GM12878 (cell line): ENCODE measurements around the gene ETNK1. TPM values are rescaled to one million over a fixed set of nuclear protein-coding genes. Genes with fewer than 3 reads are reported as not detected.

Source experiments
- ATAC-seq: fragments of 200-7000 bp; cut with Tn5 transposase; 3 replicates; pipeline ENCODE4 v1.9.1; 2020; ENCODE audit warnings: mild to moderate bottlenecking, moderate library complexity
- BruUV-seq: library from RNA; stranded (reverse); fragments of 400-500 nt; replicated peaks from 2 replicates; lab custom pipeline; 2021; lab: Mats Ljungman, UMichigan
- CTCF ChIA-PET: fragments of 300-600 bp; sonication (Branson Sonifier 250); formaldehyde crosslinking; extraction: SDS; loops from one replicate; lab custom pipeline; 2021; ENCODE audit warnings: inconsistent platforms; lab: Yijun Ruan, JAX
- POLR2A ChIA-PET: fragments of 350-600 bp; formaldehyde crosslinking; extraction: SDS; loops from one replicate; lab custom pipeline; 2021; ENCODE audit warnings: inconsistent platforms; lab: Charles Lee
- RAD21 ChIA-PET: fragments of 300-600 bp; sonication (Branson Sonifier 250); formaldehyde crosslinking; loops from one replicate; lab custom pipeline; 2023; ENCODE audit warnings: antibody characterized with exemption; ENCODE audit not compliant: unreplicated experiment; lab: Charles Lee
- SMC1A ChIA-PET: fragments of 300-600 bp; sonication (Branson Sonifier 250); formaldehyde crosslinking; loops from one replicate; lab custom pipeline; 2023; ENCODE audit not compliant: unreplicated experiment, uncharacterized antibody; lab: Charles Lee
- DNase-seq: peaks from one replicate; pipeline ENCODE4 v3.0.0-alpha.2; 2011; ENCODE audit warnings: low read depth, low spot score
- FAIRE-seq: peaks from 3 replicates; lab custom pipeline; 2011; peaks lifted over from hg19 to GRCh38; lab: Jason Lieb, UNC
- H2AFZ ChIP-seq: 2 replicates; pipeline ENCODE4 v1.6.0; 2011; ENCODE audit warnings: low read depth, low read length, control low read depth; ENCODE audit not compliant: control insufficient read depth
- H3K27ac ChIP-seq: 2 replicates; pipeline ENCODE4 v1.5.1; 2011; ENCODE audit warnings: control low read depth; ENCODE audit not compliant: control insufficient read depth, insufficient read depth
- H3K27me3 ChIP-seq, 2 experiments: replicated peaks in 1 of 2; 2 replicates each; pipeline versions ENCODE4 v1.6.0 to v1.6.1; 2011; ENCODE audit warnings: low read length in 1 of 2; ENCODE audit not compliant: control insufficient read depth in 2 of 2, insufficient read depth in 2 of 2
- H3K36me3 ChIP-seq, 2 experiments: 2 replicates each; pipeline ENCODE4 v1.5.1; 2011; ENCODE audit warnings: low read length in 1 of 2; ENCODE audit not compliant: control insufficient read depth in 2 of 2, insufficient read depth in 2 of 2
- H3K4me1 ChIP-seq: 2 replicates; pipeline ENCODE4 v1.6.1; 2011; ENCODE audit warnings: mild to moderate bottlenecking, low read length, moderate library complexity, mixed read lengths; ENCODE audit not compliant: control insufficient read depth, insufficient read depth
- H3K4me2 ChIP-seq: 2 replicates; pipeline ENCODE4 v1.6.0; 2011; ENCODE audit warnings: control low read depth; ENCODE audit not compliant: control insufficient read depth, insufficient read depth
- H3K4me3 ChIP-seq: fragments of 200-600 bp; sonication (generic); 2 replicates; pipeline ENCODE4 v1.5.1; 2016
- H3K79me2 ChIP-seq: 2 replicates; pipeline ENCODE4 v1.6.0; 2011; ENCODE audit warnings: low read length; ENCODE audit not compliant: control insufficient read depth, insufficient read depth
- H3K9ac ChIP-seq: 2 replicates; pipeline ENCODE4 v1.8.0; 2011; ENCODE audit warnings: low read length, control low read depth, mixed read lengths; ENCODE audit not compliant: control insufficient read depth, insufficient read depth
- H3K9me3 ChIP-seq: replicated peaks from 3 replicates; pipeline ENCODE4 v1.5.1; 2011; ENCODE audit warnings: mild to moderate bottlenecking, low read length; ENCODE audit not compliant: control insufficient read depth, insufficient read depth
- H4K20me1 ChIP-seq: 2 replicates; pipeline ENCODE4 v1.6.0; 2011; ENCODE audit not compliant: control insufficient read depth, insufficient read depth
- ASH2L ChIP-seq: fragments of 300-600, 200-600 bp; sonication (generic); IDR thresholded peaks from 2 replicates; pipeline ENCODE4 v1.6.1; 2017; ENCODE audit warnings: low read depth, mild to moderate bottlenecking, borderline replicate concordance
- BMI1 ChIP-seq: fragments of 450-650 bp; IDR thresholded peaks from 2 replicates; pipeline ENCODE4 v1.6.1; 2016; ENCODE audit warnings: mild to moderate bottlenecking, moderate library complexity, borderline replicate concordance
- DPF2 ChIP-seq: fragments of 450-650 bp; IDR thresholded peaks from 2 replicates; pipeline ENCODE4 v1.6.1; 2017; ENCODE audit warnings: mild to moderate bottlenecking
- E4F1 ChIP-seq: fragments of 450-650 bp; IDR thresholded peaks from 2 replicates; pipeline ENCODE4 v1.6.1; 2018; ENCODE audit warnings: borderline replicate concordance, mild to moderate bottlenecking; ENCODE audit not compliant: partially characterized antibody
- EED ChIP-seq: sonication (generic); IDR thresholded peaks from 2 replicates; pipeline ENCODE4 v1.6.1; 2016; ENCODE audit warnings: antibody characterized with exemption, low read depth
- NR2C2 ChIP-seq: IDR thresholded peaks from 2 replicates; pipeline ENCODE4 v1.6.1; 2011; ENCODE audit warnings: borderline replicate concordance, low read depth; ENCODE audit not compliant: control insufficient read depth, insufficient read length
- RCOR1 ChIP-seq: conservative IDR thresholded peaks from 2 replicates; pipeline ENCODE4 v1.6.1; 2012; ENCODE audit warnings: low read depth, low read length, improper control_type of control experiment
- SPI1 ChIP-seq: IDR thresholded peaks from 2 replicates; pipeline ENCODE4 v1.6.1; 2011; ENCODE audit warnings: low read depth, mild to moderate bottlenecking, low read length, moderate library complexity, borderline replicate concordance; ENCODE audit not compliant: insufficient read depth
- SUZ12 ChIP-seq: fragments of 200-600 bp; sonication (generic); IDR thresholded peaks from one replicate; pipeline ENCODE4 v1.6.1; 2018; ENCODE audit warnings: antibody characterized with exemption, mild to moderate bottlenecking; ENCODE audit not compliant: unreplicated experiment
- TBL1XR1 ChIP-seq: IDR thresholded peaks from 2 replicates; pipeline ENCODE4 v1.6.1; 2012; ENCODE audit warnings: low read depth, low read length, improper control_type of control experiment
- ZNF217 ChIP-seq: fragments of 450-650 bp; IDR thresholded peaks from 2 replicates; pipeline ENCODE4 v1.6.1; 2017; ENCODE audit warnings: antibody characterized with exemption, mild to moderate bottlenecking
- ZSCAN29 ChIP-seq: fragments of 450-650 bp; IDR thresholded peaks from 2 replicates; pipeline ENCODE4 v1.6.1; 2017; ENCODE audit warnings: mild to moderate bottlenecking, moderate library complexity
- WGBS: methylation state at CpG from one replicate; pipeline ENCODE4 v1.1.6; 2016; ENCODE audit warnings: low lambda C conversion rate; ENCODE audit not compliant: insufficient replicate concordance, insufficient coverage; ENCODE audit errors: missing lambda C conversion rate; 5-methylcytosine and 5-hydroxymethylcytosine counted together
- in situ Hi-C: fragments of 300-500 bp; cut with MboI; formaldehyde crosslinking; loops from 9 replicates; pipeline ENCODE4 v1.14.3; 2018; ENCODE audit warnings: mixed read lengths
- intact Hi-C: fragments of 100-400 bp; cut with micrococcal nuclease; formaldehyde crosslinking; loops from one replicate; pipeline ENCODE4 v1.14.2; 2022; ENCODE audit not compliant: unreplicated experiment
- polyA plus RNA-seq, 11 experiments: library from polyadenylated mRNA; depleted of rRNA in 4 of 11; unstranded in 6 of 11; stranded (reverse) in 5 of 11; fragments of >200 nt; fragmentation: Nextera tagmentation in 4 of 11; fragmentation: Illumina TruSeq in 1 of 11; extraction: Ambion mirVana in 4 of 11; extraction: Trizol in 1 of 11; gene quantifications; 1 replicate in 1 of 11; 2 replicates in 10 of 11; pipeline versions ENCODE4 v1.2.1 to v1.2.3, GENCODE V29; 2011 to 2016; ENCODE audit warnings: inconsistent platforms in 2 of 11, missing spikeins in 2 of 11, low read depth in 1 of 11
- total RNA-seq, 4 experiments: library from RNA; depleted of rRNA in 3 of 4; stranded (reverse); fragments of >200 nt in 3 of 4; fragmentation: Illumina TruSeq in 1 of 4; extraction: Trizol in 1 of 4; gene quantifications; 2 replicates each; pipeline versions ENCODE4 v1.2.1 to v1.2.3, GENCODE V29; 2013 to 2021
- TF ChIP-seq, protein P1 (sequence below): fragments of 450-650 bp; IDR thresholded peaks from 2 replicates; pipeline ENCODE4 v1.6.1; 2017; ENCODE audit warnings: mild to moderate bottlenecking, low read depth, inconsistent platforms; ENCODE audit not compliant: poor library complexity, severe bottlenecking
- TF ChIP-seq, protein P2 (sequence below): fragments of 450-650 bp; formaldehyde crosslinking; IDR thresholded peaks from 2 replicates; pipeline ENCODE4 v1.4.0; 2022; ENCODE audit warnings: mild to moderate bottlenecking, moderate library complexity

The ETNK1 gene
- total and polyA plus RNA-seq, 10 of the 15 experiments (the other 5 are each of a cell fraction or from before 2014, with no cell fraction given) = 12.3 to 69.4 (median 34.2) TPM

DNA sequence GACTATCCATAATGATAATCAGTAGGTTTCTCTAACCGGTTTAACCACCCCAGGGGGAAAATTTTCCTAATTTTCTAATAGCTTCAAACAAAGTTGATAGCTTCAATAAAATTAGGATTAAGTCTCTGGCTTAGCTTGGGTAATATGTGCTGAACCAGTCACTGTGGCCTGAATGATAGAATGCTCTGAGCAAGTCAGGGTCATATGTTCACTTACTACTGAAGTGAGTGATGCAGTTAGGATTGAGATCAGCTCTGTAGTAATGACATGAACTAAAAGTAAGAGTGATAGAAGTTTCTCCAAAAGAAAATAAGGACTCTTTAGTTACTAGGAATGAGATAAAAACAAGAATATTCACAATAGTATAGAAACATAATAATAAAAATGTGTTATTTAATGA lies 32.6 kb downstream of the ETNK1 start:
- H3K9ac ChIP-seq = no peak overlapping the region
- intact Hi-C loops (no loop called here), in situ Hi-C loops (no loop called here)
- peaks cover 13% of the 10 kb centered on the region for H3K79me2 ChIP-seq
- 0 out of 3 replicates have a peak, but pooled peaks cover 2% of the 10 kb centered on the region for H3K9me3 ChIP-seq
- no peak overlapping the region for H2AFZ ChIP-seq
- H4K20me1 ChIP-seq = no peaks in the 10 kb centered on the region
- H3K36me3 ChIP-seq = peaks cover 0 to 2% of the 10 kb centered on the region in 2 experiments; a peak in 2 of 4 replicates
- H3K4me1 ChIP-seq = 0 out of 2 replicates have a peak, but pooled peaks cover 2% of the 10 kb centered on the region
- RAD21 ChIA-PET = no interaction called here
- SMC1A ChIA-PET = no interaction called here
- CTCF ChIA-PET = interaction anchor here (1.0 to 1.2 kb wide), 3 partner anchors 10 to 198 kb away, joined by 4 to 6 read pairs (median 4); no protein-coding TSS in a partner anchor
- 22% methylated on average over 1 of the region's 1 CpG for WGBS
- ATAC-seq = peak; percentile 57; the same call in 2 of the 3 replicates
- H3K4me3 ChIP-seq = no peak overlapping the region
- no TSS peak for BruUV-seq
- no peak for DNase-seq
- H3K27me3 ChIP-seq = no peaks in the 10 kb centered on the region
- H3K27ac ChIP-seq = no peak overlapping the region
- POLR2A ChIA-PET = interaction anchor here (0.7 kb wide), 1 partner anchor 401 kb away, joined by 3 read pairs; no protein-coding TSS in a partner anchor
- H3K4me2 ChIP-seq = no peak overlapping the region
- FAIRE-seq = no peak
- TF ChIP-seq BMI1 = no peak
- TF ChIP-seq DPF2 = no peak
- no peak for TF ChIP-seq RCOR1
- TF ChIP-seq TBL1XR1 = no peak
- TF ChIP-seq, protein P1, sequence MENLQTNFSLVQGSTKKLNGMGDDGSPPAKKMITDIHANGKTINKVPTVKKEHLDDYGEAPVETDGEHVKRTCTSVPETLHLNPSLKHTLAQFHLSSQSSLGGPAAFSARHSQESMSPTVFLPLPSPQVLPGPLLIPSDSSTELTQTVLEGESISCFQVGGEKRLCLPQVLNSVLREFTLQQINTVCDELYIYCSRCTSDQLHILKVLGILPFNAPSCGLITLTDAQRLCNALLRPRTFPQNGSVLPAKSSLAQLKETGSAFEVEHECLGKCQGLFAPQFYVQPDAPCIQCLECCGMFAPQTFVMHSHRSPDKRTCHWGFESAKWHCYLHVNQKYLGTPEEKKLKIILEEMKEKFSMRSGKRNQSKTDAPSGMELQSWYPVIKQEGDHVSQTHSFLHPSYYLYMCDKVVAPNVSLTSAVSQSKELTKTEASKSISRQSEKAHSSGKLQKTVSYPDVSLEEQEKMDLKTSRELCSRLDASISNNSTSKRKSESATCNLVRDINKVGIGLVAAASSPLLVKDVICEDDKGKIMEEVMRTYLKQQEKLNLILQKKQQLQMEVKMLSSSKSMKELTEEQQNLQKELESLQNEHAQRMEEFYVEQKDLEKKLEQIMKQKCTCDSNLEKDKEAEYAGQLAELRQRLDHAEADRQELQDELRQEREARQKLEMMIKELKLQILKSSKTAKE = no peak
- no peak for TF ChIP-seq ZNF217
- no peak for TF ChIP-seq ZSCAN29
- TF ChIP-seq SPI1 = no peak
- TF ChIP-seq E4F1 = no peak
- TF ChIP-seq, protein P2, sequence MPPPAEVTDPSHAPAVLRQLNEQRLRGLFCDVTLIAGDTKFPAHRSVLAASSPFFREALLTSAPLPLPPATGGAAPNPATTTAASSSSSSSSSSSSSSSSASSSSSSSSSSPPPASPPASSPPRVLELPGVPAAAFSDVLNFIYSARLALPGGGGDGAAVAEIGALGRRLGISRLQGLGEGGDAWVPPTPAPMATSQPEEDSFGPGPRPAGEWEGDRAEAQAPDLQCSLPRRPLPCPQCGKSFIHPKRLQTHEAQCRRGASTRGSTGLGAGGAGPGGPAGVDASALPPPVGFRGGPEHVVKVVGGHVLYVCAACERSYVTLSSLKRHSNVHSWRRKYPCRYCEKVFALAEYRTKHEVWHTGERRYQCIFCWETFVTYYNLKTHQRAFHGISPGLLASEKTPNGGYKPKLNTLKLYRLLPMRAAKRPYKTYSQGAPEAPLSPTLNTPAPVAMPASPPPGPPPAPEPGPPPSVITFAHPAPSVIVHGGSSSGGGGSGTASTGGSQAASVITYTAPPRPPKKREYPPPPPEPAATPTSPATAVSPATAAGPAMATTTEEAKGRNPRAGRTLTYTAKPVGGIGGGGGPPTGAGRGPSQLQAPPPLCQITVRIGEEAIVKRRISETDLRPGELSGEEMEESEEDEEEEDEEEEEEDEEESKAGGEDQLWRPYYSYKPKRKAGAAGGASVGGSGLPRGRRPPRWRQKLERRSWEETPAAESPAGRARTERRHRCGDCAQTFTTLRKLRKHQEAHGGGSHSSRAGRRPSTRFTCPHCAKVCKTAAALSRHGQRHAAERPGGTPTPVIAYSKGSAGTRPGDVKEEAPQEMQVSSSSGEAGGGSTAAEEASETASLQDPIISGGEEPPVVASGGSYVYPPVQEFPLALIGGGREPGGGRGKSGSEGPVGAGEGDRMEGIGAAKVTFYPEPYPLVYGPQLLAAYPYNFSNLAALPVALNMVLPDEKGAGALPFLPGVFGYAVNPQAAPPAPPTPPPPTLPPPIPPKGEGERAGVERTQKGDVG (CRISPR knock-in tag) = no peak
- TF ChIP-seq EED = no peak
- no peak for TF ChIP-seq ASH2L
- TF ChIP-seq NR2C2 = no peak
- TF ChIP-seq SUZ12 = no peak
